Muscle of leg (tissue), 11 donors: ENCODE data around the gene TTLL13. TPM values are rescaled to one million over a fixed set of nuclear protein-coding genes. Genes with fewer than 3 reads are reported as not detected.
"Not testable (repeated sequence)": the region's sequence is repeated elsewhere in the genome, so short reads cannot be mapped to it uniquely, and the experiment has no call there.

Experiments used
- DNase-seq: peaks from one replicate; pipeline ENCODE4 v3.0.0; 2013
- H3K27ac ChIP-seq: one replicate; pipeline ENCODE4 v1.5.1; 2013; ENCODE audit warnings: mild to moderate bottlenecking, low read length, control low read depth
- H3K27me3 ChIP-seq: one replicate; pipeline ENCODE4 v1.6.1; 2013; ENCODE audit warnings: low read length; ENCODE audit not compliant: control insufficient read depth, insufficient read depth
- H3K36me3 ChIP-seq: one replicate; pipeline ENCODE4 v1.6.1; 2013; ENCODE audit warnings: low read length; ENCODE audit not compliant: control insufficient read depth, insufficient read depth
- H3K4me1 ChIP-seq: one replicate; pipeline ENCODE4 v1.6.1; 2013; ENCODE audit warnings: low read length; ENCODE audit not compliant: control insufficient read depth, insufficient read depth
- H3K4me3 ChIP-seq: one replicate; pipeline ENCODE4 v1.5.1; 2013; ENCODE audit warnings: low read length, control low read depth
- H3K9me3 ChIP-seq: replicated peaks from 2 replicates; pipeline ENCODE4 v1.6.1; 2013; ENCODE audit warnings: low read depth, low read length; ENCODE audit not compliant: control insufficient read depth
- WGBS: methylation state at CpG from one replicate; pipeline ENCODE4 v1.1.5; 2013; ENCODE audit warnings: missing lambda C conversion rate; ENCODE audit not compliant: insufficient coverage; 5-methylcytosine and 5-hydroxymethylcytosine counted together
- polyA plus RNA-seq, 8 donors: library from polyadenylated mRNA; unstranded; fragments of 120-200 nt; gene quantifications; one replicate each; pipeline versions ENCODE4 v1.2.1 to v1.2.3, GENCODE V29; 2013; ENCODE audit warnings: inconsistent platforms in 1 of 8, low replicate concordance in 1 of 8; ENCODE audit not compliant: insufficient read length in 8 of 8, insufficient read depth in 1 of 8
- total RNA-seq: library from RNA; stranded (reverse); fragments of 120-200 nt; gene quantifications from one replicate; pipeline ENCODE4 v1.2.4, GENCODE V29; 2013

Gene TTLL13
- total and polyA plus RNA-seq, 9 donors = 0.09 to 0.86 (median 0.11) TPM; not detected in 4

DNA sequence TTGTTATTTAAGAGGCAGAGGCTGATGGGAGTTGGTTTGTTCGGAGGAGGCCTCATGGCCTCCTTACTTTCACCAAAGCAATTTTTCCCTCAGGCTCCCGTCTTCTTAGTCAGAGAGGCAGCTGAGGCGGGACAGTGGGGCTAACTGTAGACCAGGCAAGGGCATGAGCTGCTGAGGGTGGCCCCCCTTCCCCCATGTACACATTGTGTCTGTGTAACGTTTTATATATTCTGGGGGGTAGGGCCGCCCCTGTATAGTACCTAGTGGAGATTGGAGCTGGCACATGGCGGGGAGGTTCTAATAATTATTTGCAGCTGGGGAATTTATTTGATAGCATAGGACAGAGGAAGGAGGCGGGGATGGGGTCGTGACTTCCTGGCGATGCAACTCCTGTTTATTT, 51.2 kb downstream of the TTLL13 start:
- DNase-seq = no peak
- Histone ChIP-seq H3K27me3 (no peaks in the 10 kb centered on the region), H3K27ac (no peak overlapping the region), H3K4me3 (no peak overlapping the region), H3K4me1 (peaks cover 3% of the 10 kb centered on the region), H3K36me3 (no peaks in the 10 kb centered on the region), H3K9me3 (no peaks in the 10 kb centered on the region)
- 67% methylated on average over 4 of the region's 9 CpGs for WGBS

DNA sequence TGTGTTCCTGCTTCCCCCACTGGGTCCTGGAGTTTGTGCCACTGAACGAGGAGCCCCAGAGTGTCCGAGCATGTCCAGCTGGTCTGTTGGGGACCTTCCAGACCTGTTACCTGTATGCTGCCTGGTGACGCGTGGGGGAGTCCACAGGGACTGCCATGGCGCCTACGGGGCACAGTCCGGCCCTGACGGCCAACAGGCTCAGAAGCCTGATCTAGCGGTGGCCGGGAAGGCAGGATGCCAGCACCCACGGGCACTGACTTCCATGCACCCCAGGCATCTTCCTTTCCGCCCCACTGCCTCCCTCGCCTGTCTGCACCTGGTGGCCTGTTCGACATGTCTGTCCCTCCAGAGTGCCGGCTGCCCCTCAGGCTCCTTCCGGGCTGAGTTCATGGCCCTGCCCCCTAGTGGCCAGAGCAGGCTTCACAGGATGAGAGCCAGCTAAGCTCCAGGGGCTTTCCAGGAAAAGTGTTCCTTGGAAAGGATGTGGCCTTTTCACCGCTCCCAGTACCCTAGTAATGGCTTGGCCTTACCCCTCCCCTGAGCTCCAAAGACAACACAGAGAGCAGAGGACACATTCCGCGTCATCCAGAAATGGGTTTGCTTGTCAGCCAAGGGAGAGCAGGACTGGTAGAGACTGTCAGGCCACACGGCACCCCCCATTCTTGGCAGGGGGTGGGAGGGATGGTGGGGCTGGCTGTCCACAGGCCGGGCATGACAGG, 51.8 kb downstream of the TTLL13 start:
- no peak overlapping the region for H3K4me3 ChIP-seq
- peak; percentile 45 for DNase-seq
- no peaks in the 10 kb centered on the region for H3K36me3 ChIP-seq
- H3K4me1 ChIP-seq = peaks cover 3% of the 10 kb centered on the region
- 59% methylated on average over 17 of the region's 21 CpGs for WGBS
- H3K27me3 ChIP-seq = no peaks in the 10 kb centered on the region
- H3K9me3 ChIP-seq = no peaks in the 10 kb centered on the region
- no peak overlapping the region for H3K27ac ChIP-seq

DNA sequence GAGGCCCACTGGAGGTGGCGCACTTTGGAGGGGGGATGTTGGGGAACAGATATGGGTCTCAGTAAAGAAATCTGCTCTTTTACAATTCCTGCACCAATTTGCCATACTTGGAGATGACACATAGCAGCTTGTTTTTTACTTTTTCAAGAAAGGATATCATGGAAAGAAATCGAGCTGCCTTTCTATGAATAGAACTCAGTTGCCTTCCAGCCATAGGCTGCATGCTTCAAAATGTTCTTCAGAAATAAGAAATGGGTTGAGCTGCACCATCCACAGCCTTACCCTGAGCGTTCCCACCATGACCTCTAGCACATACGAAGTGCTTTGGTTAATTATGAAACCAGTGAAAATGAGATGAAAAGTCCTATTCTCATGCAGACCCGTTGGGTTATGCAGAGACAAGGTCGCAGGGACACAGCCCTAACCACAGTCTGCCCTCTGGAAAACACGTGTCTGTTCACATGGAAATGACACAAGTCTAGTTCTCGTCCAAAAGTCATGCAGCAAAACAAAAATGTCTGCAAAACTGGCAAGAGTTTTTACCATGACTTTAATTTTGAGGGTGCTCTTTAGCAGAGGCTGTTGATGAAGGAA, 52.4 kb downstream of the TTLL13 start:
- 92% methylated on average over 3 of the region's 8 CpGs for WGBS
- no peak overlapping the region for H3K27ac ChIP-seq

DNA sequence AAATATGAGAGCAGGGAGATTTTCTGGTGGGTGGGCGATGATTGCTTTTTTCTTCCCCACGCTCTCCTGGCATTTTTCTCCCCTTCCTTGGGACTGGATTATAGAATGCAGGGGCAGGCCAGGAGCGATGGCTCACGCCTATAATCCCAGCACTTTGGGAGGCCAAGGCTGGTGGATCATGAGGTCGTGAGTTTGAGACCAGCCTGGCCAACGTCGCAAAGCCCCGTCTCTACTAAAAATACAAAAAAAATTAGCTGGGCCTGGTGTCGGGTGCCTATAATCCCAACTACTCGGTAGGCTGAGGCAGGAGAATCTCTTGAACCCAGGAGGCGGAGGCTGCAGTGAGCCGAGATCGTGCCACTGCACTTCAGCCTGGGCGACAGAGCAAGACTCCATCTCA, 56.0 kb downstream of the TTLL13 start:
- not testable (repeated sequence) for H3K36me3 ChIP-seq, H3K27me3 ChIP-seq, H3K9me3 ChIP-seq, DNase-seq, H3K4me3 ChIP-seq, H3K4me1 ChIP-seq, H3K27ac ChIP-seq
- 94% methylated on average over 7 of the region's 14 CpGs for WGBS

More for the DNA sequence above, 52.4 kb downstream of the TTLL13 start:
- H3K4me1 ChIP-seq = peaks cover 3% of the 10 kb centered on the region
- H3K9me3 ChIP-seq = no peaks in the 10 kb centered on the region
- H3K27me3 ChIP-seq = no peaks in the 10 kb centered on the region
- no peak overlapping the region for H3K4me3 ChIP-seq
- no peak for DNase-seq
- H3K36me3 ChIP-seq = no peaks in the 10 kb centered on the region

DNA sequence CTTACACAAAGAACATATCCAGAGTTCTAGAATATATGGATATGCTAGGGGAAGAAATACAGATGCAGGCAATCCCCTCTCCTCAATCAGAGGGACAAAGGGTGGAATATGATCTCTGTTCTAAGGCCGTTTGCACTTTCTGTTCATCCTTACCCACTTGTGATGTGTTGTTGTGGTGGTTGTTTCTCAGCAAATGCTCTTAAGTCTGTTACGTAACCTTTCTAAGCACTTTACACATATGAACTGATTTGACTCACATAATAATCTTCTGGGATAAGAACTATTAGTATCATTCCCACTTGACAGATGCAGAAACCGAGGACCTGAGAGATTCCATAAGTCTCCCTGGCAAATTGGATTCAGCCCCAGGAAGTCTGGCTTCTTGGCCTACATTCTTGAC, 56.6 kb downstream of the TTLL13 start:
- H3K4me1 ChIP-seq = peaks cover 3% of the 10 kb centered on the region
- no peaks in the 10 kb centered on the region for H3K9me3 ChIP-seq
- no peak for DNase-seq
- H3K4me3 ChIP-seq = no peak overlapping the region
- H3K27me3 ChIP-seq = no peaks in the 10 kb centered on the region
- no peak overlapping the region for H3K27ac ChIP-seq
- WGBS = no CpG with 5 or more reads among the region's 3 CpGs
- no peaks in the 10 kb centered on the region for H3K36me3 ChIP-seq

DNA sequence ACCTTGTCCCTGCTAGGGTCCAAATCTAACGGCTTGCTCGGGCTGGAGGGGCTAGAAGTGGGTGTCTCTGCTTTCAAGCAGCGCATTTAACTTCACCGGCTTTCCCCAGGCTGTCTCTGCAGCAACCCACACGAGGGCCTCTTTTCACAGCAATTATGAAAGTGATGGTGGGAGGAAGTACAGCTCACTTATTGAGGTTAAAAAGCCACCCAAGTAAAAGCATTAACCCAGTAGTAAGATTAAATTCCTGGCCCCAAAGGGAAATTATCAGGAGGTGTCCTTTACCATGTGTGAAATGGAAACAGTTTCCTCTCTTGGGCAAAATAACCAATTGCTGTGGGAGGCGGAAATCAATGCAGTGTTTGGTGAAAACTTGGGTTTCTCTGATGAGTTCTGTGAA, 57.2 kb downstream of the TTLL13 start:
- no peak overlapping the region for H3K27ac ChIP-seq
- H3K4me3 ChIP-seq = no peak overlapping the region
- no peak for DNase-seq
- no peaks in the 10 kb centered on the region for H3K27me3 ChIP-seq
- WGBS = no CpG with 5 or more reads among the region's 6 CpGs
- no peaks in the 10 kb centered on the region for H3K36me3 ChIP-seq
- no peaks in the 10 kb centered on the region for H3K9me3 ChIP-seq
- H3K4me1 ChIP-seq = no peaks in the 10 kb centered on the region

DNA sequence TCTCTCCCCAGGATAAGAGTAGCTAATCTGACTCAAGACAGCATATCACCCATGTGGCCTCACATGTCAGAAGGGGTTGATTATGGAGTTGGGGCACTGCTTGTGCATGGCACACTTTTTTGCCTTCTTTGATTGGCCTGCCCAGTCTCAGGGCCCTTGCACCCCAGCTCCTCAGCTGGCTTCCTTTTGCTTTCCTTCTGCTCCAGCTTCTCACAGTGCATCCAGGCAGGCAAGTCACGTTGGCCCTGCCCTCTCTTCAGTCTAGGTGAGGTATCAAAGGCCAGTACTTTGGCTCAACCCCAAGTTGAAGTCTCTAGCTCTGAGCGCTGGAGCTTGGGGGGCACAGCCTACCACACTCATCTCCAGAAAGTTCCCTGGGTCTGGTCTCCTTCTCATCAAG, 58.3 kb downstream of the TTLL13 start:
- Histone ChIP-seq H3K36me3 (no peaks in the 10 kb centered on the region), H3K4me3 (no peak overlapping the region), H3K27ac (no peak overlapping the region), H3K4me1 (no peaks in the 10 kb centered on the region), H3K9me3 (no peaks in the 10 kb centered on the region), H3K27me3 (no peaks in the 10 kb centered on the region)
- WGBS = 63% methylated on average over 1 of the region's 2 CpGs
- no peak for DNase-seq

DNA sequence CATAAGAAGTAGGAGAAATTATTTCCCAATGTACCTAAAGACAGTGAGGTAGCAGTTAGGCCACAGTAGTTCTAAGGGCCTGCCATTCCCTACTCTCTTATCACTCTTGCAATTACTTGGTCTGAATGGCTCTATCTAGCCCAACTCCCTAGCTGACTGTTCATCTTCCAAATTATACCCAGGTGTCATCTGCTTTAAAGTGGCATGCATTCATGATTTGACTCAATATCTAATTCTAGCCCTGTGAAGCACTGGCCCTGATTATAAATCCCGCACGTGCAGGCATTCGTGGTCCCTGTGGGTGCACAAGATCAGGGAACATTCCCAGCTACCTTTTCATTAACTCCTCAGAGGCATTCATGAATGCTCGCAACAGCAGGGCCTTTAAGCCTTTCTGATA, 59.7 kb downstream of the TTLL13 start:
- DNase-seq = no peak
- Histone ChIP-seq H3K27ac (no peak overlapping the region), H3K27me3 (no peaks in the 10 kb centered on the region), H3K36me3 (no peaks in the 10 kb centered on the region), H3K4me1 (no peaks in the 10 kb centered on the region), H3K9me3 (no peaks in the 10 kb centered on the region), H3K4me3 (no peak overlapping the region)
- 70% methylated on average over 4 of the region's 4 CpGs for WGBS

Other genes with a start within 250 kb of the TTLL13 start
- 6.1 TPM for gene ZNF710, start 248.2 kb upstream of the TTLL13 start, total RNA-seq
- 10 to 100 TPM; 10.2 to 23.5 (median 14.2) TPM for gene ZNF710, start 248.2 kb upstream of the TTLL13 start, polyA plus RNA-seq
- 215 TPM for gene IDH2, start 147.1 kb upstream of the TTLL13 start, total RNA-seq
- gene IDH2, start 147.1 kb upstream of the TTLL13 start, polyA plus RNA-seq = 100 to 1,000 TPM; 232 to 286 (median 263) TPM
- 2.1 TPM for gene SEMA4B, start 48.2 kb upstream of the TTLL13 start, total RNA-seq
- gene SEMA4B, start 48.2 kb upstream of the TTLL13 start, polyA plus RNA-seq = 1 to 10 TPM; 4.8 to 9.6 (median 7.4) TPM
- gene CIB1, start 15.6 kb upstream of the TTLL13 start, total RNA-seq = 13.2 TPM
- 10 to 100 TPM; 21.6 to 28.0 (median 24.6) TPM for gene CIB1, start 15.6 kb upstream of the TTLL13 start, polyA plus RNA-seq
- 2.9 TPM for gene GDPGP1, start 15.3 kb upstream of the TTLL13 start, total RNA-seq
- 1 to 10 TPM; 1.5 to 3.8 (median 2.4) TPM for gene GDPGP1, start 15.3 kb upstream of the TTLL13 start, polyA plus RNA-seq
- gene NGRN, start 16.1 kb downstream of the TTLL13 start, total RNA-seq = 103 TPM
- gene NGRN, start 16.1 kb downstream of the TTLL13 start, polyA plus RNA-seq = 100 to 1,000 TPM; 102 to 110 (median 105) TPM
- 2.3 TPM for gene ZNF774, start 102.7 kb downstream of the TTLL13 start, total RNA-seq
- gene ZNF774, start 102.7 kb downstream of the TTLL13 start, polyA plus RNA-seq = 1 to 10 TPM; 1.1 to 2.4 (median 2.1) TPM
- gene IQGAP1, start 138.7 kb downstream of the TTLL13 start, total RNA-seq = 80.6 TPM
- 100 to 1,000 TPM in 1 of 8 donors, 10 to 100 TPM in 7; 61.9 to 107 (median 73.7) TPM for gene IQGAP1, start 138.7 kb downstream of the TTLL13 start, polyA plus RNA-seq